H7 (cell line): ENCODE results near the gene MAN1A1. TPM values are rescaled to one million over a fixed set of nuclear protein-coding genes. Genes with fewer than 3 reads are reported as not detected.

Source experiments
- DNase-seq: peaks from one replicate; pipeline ENCODE4 v3.0.0; 2012
- H3K27me3 ChIP-seq: 2 replicates; pipeline ENCODE4 v1.6.0; 2011; ENCODE audit warnings: mild to moderate bottlenecking, low read length; ENCODE audit not compliant: control insufficient read depth, insufficient read depth
- H3K36me3 ChIP-seq: replicated peaks from 2 replicates; pipeline ENCODE4 v1.5.1; 2011; ENCODE audit warnings: low read length; ENCODE audit not compliant: control insufficient read depth, insufficient read depth
- H3K4me3 ChIP-seq: 2 replicates; pipeline ENCODE4 v1.5.1; 2011; ENCODE audit warnings: low read depth, mild to moderate bottlenecking, control low read depth, low read length, moderate library complexity; ENCODE audit not compliant: insufficient read depth
- total RNA-seq: library from RNA; depleted of rRNA; stranded (reverse); fragments of >200 nt; shearing (Covaris generic); gene quantifications from 2 replicates; pipeline ENCODE4 v1.2.3, GENCODE V29; 2014

MAN1A1 gene
- total RNA-seq, 1 experiment from 2014 or later, result 14.5 TPM

GRCh38 chr6:119350952-119351372, 1.4 kb upstream of the MAN1A1 start:
- no peak for DNase-seq
- Histone ChIP-seq H3K4me3 (no peak overlapping the region), H3K36me3 (no peaks in the 10 kb centered on the region), H3K27me3 (peaks cover 29% of the 10 kb centered on the region)

GRCh38 chr6:119350202-119350951, 816 bp upstream of the MAN1A1 start:
- H3K36me3 ChIP-seq, result no peaks in the 10 kb centered on the region
- peak overlapping the region; percentile 92 for H3K4me3 ChIP-seq
- DNase-seq, result no peak
- peaks cover 29% of the 10 kb centered on the region for H3K27me3 ChIP-seq

- Histone ChIP-seq H3K4me3 (peak overlapping the region; percentile 92), H3K36me3 (no peaks in the 10 kb centered on the region), H3K27me3 (peaks cover 29% of the 10 kb centered on the region)
- peak; percentile 81 for DNase-seq
These were observed 707 bp downstream of the MAN1A1 start for GRCh38 chr6:119348748-119349360.

- Histone ChIP-seq H3K36me3 (no peaks in the 10 kb centered on the region), H3K27me3 (peaks cover 29% of the 10 kb centered on the region), H3K4me3 (peak overlapping the region; percentile 92)
- no peak for DNase-seq
These were observed 1.3 kb downstream of the MAN1A1 start for GRCh38 chr6:119348096-119348747.

- H3K36me3 ChIP-seq, result no peaks in the 10 kb centered on the region
- peak overlapping the region; percentile 92; the same call in 1 of the 2 replicates for H3K4me3 ChIP-seq
- peak; percentile 19 for DNase-seq
- H3K27me3 ChIP-seq, result peaks cover 29% of the 10 kb centered on the region
These were observed 2.0 kb downstream of the MAN1A1 start for GRCh38 chr6:119347466-119348095.

GRCh38 chr6:119346936-119347335, 2.6 kb downstream of the MAN1A1 start:
- DNase-seq, result no peak
- Histone ChIP-seq H3K36me3 (no peaks in the 10 kb centered on the region), H3K27me3 (peaks cover 29% of the 10 kb centered on the region), H3K4me3 (no peak overlapping the region)

GRCh38 chr6:119346450-119346849, 3.1 kb downstream of the MAN1A1 start:
- no peaks in the 10 kb centered on the region for H3K36me3 ChIP-seq
- peaks cover 29% of the 10 kb centered on the region for H3K27me3 ChIP-seq
- DNase-seq, result no peak
- H3K4me3 ChIP-seq, result peak overlapping the region; percentile 2; the same call in 1 of the 2 replicates

- H3K36me3 ChIP-seq, result no peaks in the 10 kb centered on the region
- no peak for DNase-seq
- no peak overlapping the region for H3K4me3 ChIP-seq
- H3K27me3 ChIP-seq, result peaks cover 20% of the 10 kb centered on the region
These were observed 4.4 kb downstream of the MAN1A1 start for GRCh38 chr6:119345114-119345513.

- Histone ChIP-seq H3K36me3 (no peaks in the 10 kb centered on the region), H3K27me3 (peaks cover 20% of the 10 kb centered on the region), H3K4me3 (no peak overlapping the region)
- DNase-seq, result no peak
These were observed 5.3 kb downstream of the MAN1A1 start for GRCh38 chr6:119344306-119344705.

GRCh38 chr6:119343573-119344146, 5.9 kb downstream of the MAN1A1 start:
- H3K27me3 ChIP-seq, result peaks cover 13% of the 10 kb centered on the region
- H3K4me3 ChIP-seq, result no peak overlapping the region
- no peaks in the 10 kb centered on the region for H3K36me3 ChIP-seq
- no peak for DNase-seq

GRCh38 chr6:119343167-119343566, 6.4 kb downstream of the MAN1A1 start:
- no peaks in the 10 kb centered on the region for H3K36me3 ChIP-seq
- H3K4me3 ChIP-seq, result no peak overlapping the region
- no peak for DNase-seq
- H3K27me3 ChIP-seq, result peaks cover 8% of the 10 kb centered on the region

GRCh38 chr6:119342430-119342829, 7.1 kb downstream of the MAN1A1 start:
- H3K27me3 ChIP-seq, result peaks cover 1% of the 10 kb centered on the region
- H3K4me3 ChIP-seq, result no peak overlapping the region
- DNase-seq, result no peak
- no peaks in the 10 kb centered on the region for H3K36me3 ChIP-seq

GRCh38 chr6:119340796-119341487, 8.6 kb downstream of the MAN1A1 start:
- peak; percentile 60 for DNase-seq
- Histone ChIP-seq H3K27me3 (no peaks in the 10 kb centered on the region), H3K36me3 (no peaks in the 10 kb centered on the region), H3K4me3 (no peak overlapping the region)

- Histone ChIP-seq H3K36me3 (no peaks in the 10 kb centered on the region), H3K27me3 (no peaks in the 10 kb centered on the region), H3K4me3 (no peak overlapping the region)
- no peak for DNase-seq
These were observed 9.6 kb downstream of the MAN1A1 start for GRCh38 chr6:119339941-119340456.
